KG1 (cell line): ENCODE data around the gene GPHN.

Experiments used
- DNase-seq: peaks from one replicate; lab custom pipeline; 2025; lab: John Stamatoyannopoulos, UW

Gene GPHN

GRCh38 chr14:66507722-66508546 lies at the start of gene GPHN:
TSS of gene GPHN (plus strand) at chr14:66508147.
- DNase-seq: peak; percentile 87

GRCh38 chr14:66459603-66460002 lies 48.3 kb upstream of the GPHN start:
- no peak for DNase-seq

GRCh38 chr14:66464261-66464660 lies 43.7 kb upstream of the GPHN start:
- DNase-seq: no peak

GRCh38 chr14:66468778-66469367 lies 39.1 kb upstream of the GPHN start:
- DNase-seq: no peak

- DNase-seq: no peak
These were observed 36.4 kb upstream of the GPHN start for GRCh38 chr14:66471584-66471983.

- DNase-seq: no peak
These were observed 35.7 kb upstream of the GPHN start for GRCh38 chr14:66472251-66472650.

GRCh38 chr14:66473223-66473622 lies 34.7 kb upstream of the GPHN start:
- no peak for DNase-seq

GRCh38 chr14:66476964-66477363 lies 31.0 kb upstream of the GPHN start:
- no peak for DNase-seq

- no peak for DNase-seq
These were observed 30.4 kb upstream of the GPHN start for GRCh38 chr14:66477567-66477966.

- DNase-seq: no peak
These were observed 25.1 kb upstream of the GPHN start for GRCh38 chr14:66482873-66483272.

GRCh38 chr14:66483322-66483721 lies 24.6 kb upstream of the GPHN start:
- DNase-seq: no peak

GRCh38 chr14:66485029-66485428 lies 22.9 kb upstream of the GPHN start:
- no peak for DNase-seq

- DNase-seq: no peak
These were observed 22.0 kb upstream of the GPHN start, which contains the start of gene CCDC196 for GRCh38 chr14:66485910-66486421. TSS of gene CCDC196 (plus strand) at chr14:66486371. CDS start at chr14:66486503, 132 bp downstream.

- no peak for DNase-seq
These were observed 20.8 kb upstream of the GPHN start for GRCh38 chr14:66487164-66487563.

GRCh38 chr14:66490143-66491111 lies 17.5 kb upstream of the GPHN start:
- no peak for DNase-seq

- no peak for DNase-seq
These were observed 14.2 kb upstream of the GPHN start for GRCh38 chr14:66493750-66494149.

- DNase-seq: peak; percentile 66
These were observed 12.5 kb upstream of the GPHN start for GRCh38 chr14:66495218-66496098.

- DNase-seq: no peak
These were observed 11.6 kb upstream of the GPHN start for GRCh38 chr14:66496188-66496807.

GRCh38 chr14:66496911-66497310 lies 11.0 kb upstream of the GPHN start:
- DNase-seq: no peak

- DNase-seq: no peak
These were observed 9.6 kb upstream of the GPHN start for GRCh38 chr14:66498311-66498710.

- DNase-seq: no peak
These were observed 6.4 kb upstream of the GPHN start for GRCh38 chr14:66501592-66501991.
